ENCODE results near the gene AEBP2. TPM values are rescaled to one million over a fixed set of nuclear protein-coding genes. Genes with fewer than 3 reads are reported as not detected.
A peak's percentile ranks its signal among the peaks of the same experiment; 100 is the strongest.

Gene AEBP2
- total RNA-seq, 2 donors from 2014 or later, result 50.0 to 52.7 TPM

DNA sequence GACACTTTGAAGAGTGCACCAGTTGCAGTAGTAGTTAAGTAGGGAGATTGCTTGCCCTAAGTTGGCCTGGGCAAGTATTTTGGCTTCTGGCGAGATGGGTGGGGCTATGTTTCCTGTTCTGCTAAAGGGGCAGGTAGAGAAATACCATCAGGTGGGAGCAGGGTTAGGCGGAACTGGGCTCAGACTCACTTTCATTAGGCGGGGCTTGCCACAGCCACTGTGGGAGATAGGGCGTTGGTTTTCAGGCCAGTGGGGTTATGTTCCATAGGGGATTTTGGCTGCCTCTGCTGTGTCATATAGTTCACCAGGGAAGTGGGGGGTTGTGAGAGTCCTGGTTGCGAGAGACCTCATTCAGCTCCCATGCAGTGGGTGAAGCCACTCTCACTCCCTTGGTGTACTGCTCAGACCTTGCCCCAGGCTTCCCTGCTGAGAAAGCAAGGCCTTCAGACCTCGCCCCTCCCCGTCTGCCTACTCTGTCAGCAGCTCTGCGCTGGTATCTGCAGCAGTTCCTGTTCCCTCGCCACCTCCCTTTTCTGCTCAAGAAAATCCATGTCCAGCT, 43.3 kb downstream of the AEBP2 start:
- H3K9me3 ChIP-seq (ENCODE audit: control insufficient read depth, low read length, poor library complexity, severe bottlenecking), result no peaks in the 10 kb centered on the region
- Mint-ChIP-seq H3K4me1 (peaks cover 50% of the 10 kb centered on the region), H3K27ac (peak overlapping the region; percentile 96), H3K27me3 (no peaks in the 10 kb centered on the region), H3K36me3 (ENCODE audit: low read depth) (peaks cover 5% of the 10 kb centered on the region), H3K4me3 (peak overlapping the region; percentile 86)
- DNase-seq (peak; percentile 22 to 35 (median 25)), ATAC-seq (peak; percentile 81)

DNA sequence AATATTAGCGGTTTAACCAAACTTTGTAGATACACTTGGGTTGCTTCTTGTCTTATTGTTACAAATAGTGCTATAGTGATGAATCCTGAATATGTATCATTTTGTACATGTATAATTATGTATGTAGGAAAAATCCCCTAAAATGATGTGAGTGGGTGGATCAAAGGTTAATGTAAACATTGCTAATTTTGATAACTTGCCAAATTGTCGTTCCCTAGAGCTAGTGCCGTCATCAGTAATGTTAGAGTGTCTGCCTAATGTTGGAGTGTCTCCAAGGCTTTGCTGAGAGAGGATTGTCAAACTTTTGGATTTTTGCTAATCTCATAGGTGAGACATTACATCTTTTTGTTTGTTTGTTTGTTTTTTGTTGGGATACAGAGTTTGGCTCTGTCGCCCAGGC, 44.4 kb downstream of the AEBP2 start:
- peaks cover 49% of the 10 kb centered on the region for H3K4me1 Mint-ChIP-seq
- no peaks in the 10 kb centered on the region for H3K9me3 ChIP-seq (ENCODE audit: control insufficient read depth, low read length, poor library complexity, severe bottlenecking)
- peak overlapping the region; percentile 86 for H3K4me3 Mint-ChIP-seq
- peak overlapping the region; percentile 96 for H3K27ac Mint-ChIP-seq
- ATAC-seq (no peak), DNase-seq (no peak)
- peaks cover 2% of the 10 kb centered on the region for H3K36me3 Mint-ChIP-seq (ENCODE audit: low read depth)
- H3K27me3 Mint-ChIP-seq, result no peaks in the 10 kb centered on the region

DNA sequence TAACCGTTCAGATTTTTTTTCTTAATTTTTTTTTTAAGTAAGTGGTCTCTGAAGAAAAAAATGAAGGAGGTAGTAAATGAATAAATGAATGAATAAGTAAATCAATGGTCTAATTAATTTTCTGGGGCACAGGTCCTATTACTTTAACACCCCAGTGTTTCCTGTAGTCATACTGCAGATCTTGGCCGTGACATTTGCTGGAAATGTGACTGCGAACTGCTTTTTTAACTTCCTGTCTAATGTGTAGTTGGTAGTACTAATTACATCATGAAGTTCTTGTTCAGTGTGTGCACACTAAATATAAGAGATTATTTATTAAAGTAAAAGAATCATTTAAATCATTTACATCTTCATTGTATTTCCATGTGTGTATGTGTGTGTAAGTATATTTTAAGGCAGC, 45.4 kb downstream of the AEBP2 start:
- ATAC-seq, result no peak
- Mint-ChIP-seq H3K27me3 (no peaks in the 10 kb centered on the region), H3K4me1 (peaks cover 49% of the 10 kb centered on the region), H3K4me3 (no peak overlapping the region), H3K36me3 (ENCODE audit: low read depth) (peaks cover 2% of the 10 kb centered on the region), H3K27ac (peak overlapping the region; percentile 96)
- no peaks in the 10 kb centered on the region for H3K9me3 ChIP-seq (ENCODE audit: control insufficient read depth, low read length, poor library complexity, severe bottlenecking)
- no peak for DNase-seq

DNA sequence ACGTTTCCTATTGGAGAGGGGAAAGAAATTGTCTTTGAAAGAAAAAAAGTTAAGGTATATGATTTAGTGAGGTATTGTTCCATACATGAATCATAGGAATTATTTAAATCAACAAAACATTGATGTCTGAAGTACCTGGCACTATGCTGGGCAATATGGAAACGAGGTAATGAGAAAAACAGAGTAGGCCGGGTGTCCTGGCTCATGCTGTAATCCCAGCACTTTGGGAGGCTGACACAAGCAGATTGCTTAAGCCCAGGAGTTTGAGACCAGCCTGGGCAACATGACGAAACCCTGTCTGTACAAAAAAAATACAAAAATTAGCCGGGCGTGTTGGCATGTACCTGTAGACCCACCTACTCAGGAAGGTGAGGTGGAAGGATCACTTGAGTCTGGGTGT, 45.9 kb downstream of the AEBP2 start:
- Mint-ChIP-seq H3K27ac (peak overlapping the region; percentile 96), H3K27me3 (no peaks in the 10 kb centered on the region), H3K4me1 (peaks cover 49% of the 10 kb centered on the region), H3K4me3 (peak overlapping the region; percentile 74), H3K36me3 (ENCODE audit: low read depth) (peaks cover 2% of the 10 kb centered on the region)
- DNase-seq (no peak), ATAC-seq (no peak)
- H3K9me3 ChIP-seq (ENCODE audit: control insufficient read depth, low read length, poor library complexity, severe bottlenecking), result no peaks in the 10 kb centered on the region

DNA sequence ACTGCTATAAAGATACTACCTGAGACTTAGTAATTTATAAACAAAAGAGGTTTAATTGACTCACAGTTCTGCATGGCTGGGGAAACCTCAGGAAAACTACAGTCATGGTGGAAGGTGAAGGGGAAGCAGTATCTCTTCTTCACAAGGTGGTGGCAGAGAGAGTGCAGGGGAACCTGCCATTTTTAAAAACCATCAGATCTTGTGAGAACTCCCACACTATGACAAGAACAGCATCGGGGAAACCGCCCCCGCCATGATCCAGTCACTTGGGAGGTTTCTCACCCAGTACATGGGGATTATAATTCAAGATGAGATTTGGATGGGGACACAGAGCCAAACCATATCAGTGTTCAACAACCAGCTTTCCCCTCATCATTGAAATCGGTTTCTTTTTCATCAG, 49.9 kb downstream of the AEBP2 start:
- no peak overlapping the region for H3K4me3 Mint-ChIP-seq

DNA sequence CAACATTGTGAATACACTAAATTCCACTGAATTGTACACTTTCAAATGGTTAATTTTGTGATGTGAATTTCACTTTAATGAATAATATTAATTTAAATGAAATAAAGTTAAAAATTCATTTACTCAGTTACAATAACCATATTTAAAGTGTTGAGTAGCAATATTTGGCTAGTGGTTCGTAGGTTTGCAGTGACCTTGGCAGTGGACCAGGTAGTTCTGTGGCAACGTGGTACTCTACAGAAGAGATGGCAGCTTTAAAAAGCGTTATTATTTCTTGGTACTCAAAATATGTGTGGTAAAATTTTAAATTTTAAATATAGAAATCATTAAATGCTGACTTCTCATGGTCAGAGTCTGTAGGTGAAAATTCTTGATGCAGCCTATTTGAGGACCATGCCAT, 51.6 kb downstream of the AEBP2 start:
- ATAC-seq (no peak), DNase-seq (no peak)
- H3K36me3 Mint-ChIP-seq (ENCODE audit: low read depth), result peaks cover 2% of the 10 kb centered on the region
- no peaks in the 10 kb centered on the region for H3K27me3 Mint-ChIP-seq
- no peak overlapping the region for H3K27ac Mint-ChIP-seq
- H3K4me1 Mint-ChIP-seq, result peaks cover 23% of the 10 kb centered on the region
- no peak overlapping the region for H3K4me3 Mint-ChIP-seq
- H3K9me3 ChIP-seq (ENCODE audit: control insufficient read depth, low read length, poor library complexity, severe bottlenecking), result no peaks in the 10 kb centered on the region

More for the DNA sequence above, 49.9 kb downstream of the AEBP2 start:
- ATAC-seq (no peak), DNase-seq (no peak)
- Mint-ChIP-seq H3K36me3 (ENCODE audit: low read depth) (peaks cover 2% of the 10 kb centered on the region), H3K27me3 (no peaks in the 10 kb centered on the region), H3K27ac (no peak overlapping the region), H3K4me1 (peaks cover 33% of the 10 kb centered on the region)
- no peaks in the 10 kb centered on the region for H3K9me3 ChIP-seq (ENCODE audit: control insufficient read depth, low read length, poor library complexity, severe bottlenecking)

DNA sequence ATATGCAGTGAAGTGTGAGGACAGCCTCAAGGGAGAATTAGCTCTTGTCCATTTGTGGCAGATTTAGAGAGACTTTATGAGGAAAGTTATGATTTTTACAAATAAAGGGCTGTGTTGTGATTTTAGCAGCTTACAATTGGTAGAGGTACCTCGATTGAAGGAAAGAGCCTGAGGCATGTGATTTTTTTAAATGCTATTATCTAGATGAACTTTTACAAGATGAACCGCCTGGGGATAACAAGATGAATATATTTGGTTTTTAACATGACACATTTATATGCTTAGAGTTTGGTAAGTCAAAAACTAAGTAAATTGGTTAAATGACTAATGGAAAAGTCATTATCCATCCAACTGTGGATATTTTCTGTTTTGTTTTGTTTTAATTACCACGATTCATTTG, 52.6 kb downstream of the AEBP2 start:
- Mint-ChIP-seq H3K36me3 (ENCODE audit: low read depth) (peaks cover under 1% of the 10 kb centered on the region), H3K4me3 (no peak overlapping the region), H3K27ac (no peak overlapping the region), H3K4me1 (peaks cover 16% of the 10 kb centered on the region), H3K27me3 (no peaks in the 10 kb centered on the region)
- no peaks in the 10 kb centered on the region for H3K9me3 ChIP-seq (ENCODE audit: control insufficient read depth, low read length, poor library complexity, severe bottlenecking)
- DNase-seq (no peak), ATAC-seq (no peak)

DNA sequence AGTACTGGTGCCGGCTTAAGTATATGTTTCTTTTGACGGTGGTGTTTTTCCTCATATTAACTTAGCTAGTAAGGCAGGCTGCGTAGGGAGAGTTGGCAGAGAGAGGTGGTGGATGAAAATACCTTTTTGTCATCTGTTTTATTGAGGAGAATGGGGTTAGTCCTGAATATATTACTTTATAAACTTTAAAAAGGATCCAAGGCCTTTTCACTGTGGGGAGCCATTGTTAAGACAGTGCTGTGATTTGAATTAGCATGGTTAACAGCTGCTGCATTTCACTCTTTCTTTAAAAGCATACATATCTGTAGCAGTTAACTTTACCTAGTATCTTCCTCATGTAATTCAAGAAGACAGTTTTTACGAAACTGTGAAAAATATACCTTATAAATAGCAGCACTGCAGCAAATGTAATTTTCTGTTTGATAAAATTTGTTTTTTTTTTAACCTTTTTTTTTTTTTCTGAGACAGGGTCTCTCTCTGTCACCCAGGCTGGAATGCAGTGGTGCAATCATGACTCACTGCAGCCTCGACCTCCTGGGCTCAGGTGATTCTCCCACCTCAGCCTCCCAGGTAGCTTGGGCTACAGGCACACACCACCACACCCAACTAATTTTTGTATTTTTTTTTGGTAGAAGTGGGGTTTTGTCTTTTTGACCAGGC, 57.1 kb downstream of the AEBP2 start:
- H3K36me3 Mint-ChIP-seq (ENCODE audit: low read depth), result peaks cover 2% of the 10 kb centered on the region
- H3K27ac Mint-ChIP-seq, result peak overlapping the region; percentile 19

DNA sequence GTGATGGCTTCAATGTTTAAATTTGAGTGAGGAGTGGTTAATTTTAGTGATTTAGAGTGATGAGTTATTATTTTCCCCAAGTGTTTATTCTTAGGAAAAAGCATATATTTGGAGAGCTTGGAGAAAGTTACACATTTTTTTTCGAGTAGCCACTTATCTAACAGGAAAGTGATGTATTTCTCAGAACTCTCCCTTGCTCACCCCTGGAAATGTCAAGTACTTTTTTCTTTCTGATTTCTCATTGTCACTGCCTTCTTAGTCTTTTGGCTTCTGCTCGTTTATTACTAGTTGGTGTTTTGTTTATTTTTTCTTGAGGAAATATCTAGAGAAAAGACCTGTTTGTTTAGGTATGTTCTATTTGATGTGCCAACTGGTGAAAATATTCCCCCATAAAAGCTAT, 58.8 kb downstream of the AEBP2 start:
- no peak for ATAC-seq

More for the DNA sequence above, 57.1 kb downstream of the AEBP2 start:
- Mint-ChIP-seq H3K27me3 (no peaks in the 10 kb centered on the region), H3K4me1 (peaks cover 18% of the 10 kb centered on the region), H3K4me3 (no peak overlapping the region)
- DNase-seq (no peak), ATAC-seq (no peak)
- no peaks in the 10 kb centered on the region for H3K9me3 ChIP-seq (ENCODE audit: control insufficient read depth, low read length, poor library complexity, severe bottlenecking)

DNA sequence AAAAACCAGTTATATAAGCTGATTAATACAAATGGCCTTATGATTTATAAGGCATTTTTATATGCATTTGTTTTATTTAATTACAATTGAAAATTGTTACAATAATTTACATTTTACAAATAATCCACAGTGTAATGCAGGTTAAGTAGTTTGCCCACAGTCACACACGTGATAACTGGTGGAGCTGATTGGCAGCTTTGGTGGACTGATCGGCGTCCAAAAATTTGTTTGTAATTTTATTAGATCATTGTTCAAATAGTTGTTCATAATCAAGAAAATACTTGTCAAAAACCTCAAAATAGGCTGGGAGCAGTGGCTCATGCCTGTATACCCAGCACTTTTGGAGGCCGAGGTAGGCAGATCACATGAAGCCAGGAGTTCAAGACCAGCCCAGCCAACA, 59.7 kb downstream of the AEBP2 start:
- H3K9me3 ChIP-seq (ENCODE audit: control insufficient read depth, low read length, poor library complexity, severe bottlenecking), result no peaks in the 10 kb centered on the region
- no peak overlapping the region for H3K27ac Mint-ChIP-seq
- DNase-seq, result no peak
- H3K4me1 Mint-ChIP-seq, result peaks cover 14% of the 10 kb centered on the region
- peaks cover 2% of the 10 kb centered on the region for H3K36me3 Mint-ChIP-seq (ENCODE audit: low read depth)
- ATAC-seq, result no peak
- H3K4me3 Mint-ChIP-seq, result no peak overlapping the region
- no peaks in the 10 kb centered on the region for H3K27me3 Mint-ChIP-seq

More for the DNA sequence above, 58.8 kb downstream of the AEBP2 start:
- no peaks in the 10 kb centered on the region for H3K27me3 Mint-ChIP-seq
- peaks cover 14% of the 10 kb centered on the region for H3K4me1 Mint-ChIP-seq
- H3K4me3 Mint-ChIP-seq, result no peak overlapping the region
- H3K36me3 Mint-ChIP-seq (ENCODE audit: low read depth), result peaks cover 2% of the 10 kb centered on the region
- no peak for DNase-seq
- H3K27ac Mint-ChIP-seq, result peak overlapping the region; percentile 81
- H3K9me3 ChIP-seq (ENCODE audit: control insufficient read depth, low read length, poor library complexity, severe bottlenecking), result no peaks in the 10 kb centered on the region

DNA sequence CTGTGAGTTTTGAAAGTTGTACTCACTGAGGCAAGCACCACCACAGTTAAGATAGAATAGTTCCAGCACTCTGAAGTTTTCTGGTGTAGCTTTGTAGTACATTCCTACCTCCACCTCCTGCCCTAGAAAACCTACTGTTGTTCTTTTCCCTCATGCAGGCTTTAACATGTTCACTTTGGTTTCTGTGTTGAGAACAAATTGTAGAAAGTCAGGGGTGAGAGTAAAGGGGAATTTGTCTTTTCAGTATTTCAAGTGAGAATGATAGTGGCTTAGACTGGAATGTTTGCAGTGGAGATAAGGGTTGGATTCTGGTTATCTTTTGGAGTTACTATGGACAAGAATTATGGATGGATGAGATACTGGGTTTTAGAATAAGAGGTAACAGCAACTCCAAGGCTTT, 67.2 kb downstream of the AEBP2 start:
- ATAC-seq (no peak), DNase-seq (no peak)
- no peak overlapping the region for H3K4me3 Mint-ChIP-seq
- H3K27me3 Mint-ChIP-seq, result no peaks in the 10 kb centered on the region
- H3K4me1 Mint-ChIP-seq, result peaks cover 39% of the 10 kb centered on the region
- H3K27ac Mint-ChIP-seq, result peak overlapping the region; percentile 91
- peaks cover 14% of the 10 kb centered on the region for H3K36me3 Mint-ChIP-seq (ENCODE audit: low read depth)
- H3K9me3 ChIP-seq (ENCODE audit: control insufficient read depth, low read length, poor library complexity, severe bottlenecking), result no peaks in the 10 kb centered on the region

DNA sequence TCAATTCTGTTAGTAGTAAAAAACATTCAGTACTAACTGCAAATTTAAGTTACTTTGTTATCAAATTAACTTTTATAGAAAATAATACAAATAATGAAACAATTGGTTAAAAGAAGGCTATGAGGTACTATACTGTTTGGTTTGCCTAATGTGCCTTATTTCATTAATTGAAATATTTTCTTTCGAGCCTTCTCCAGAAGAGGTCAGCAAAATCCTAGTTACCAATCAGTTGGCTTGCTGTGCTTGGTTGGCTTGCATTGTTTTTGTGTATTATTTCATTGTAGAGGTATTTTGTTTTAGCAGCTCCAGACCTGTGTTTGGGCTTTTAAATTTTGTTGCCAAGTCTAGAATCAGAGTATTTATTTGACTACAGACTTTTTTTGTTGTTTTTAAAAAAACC, 68.5 kb downstream of the AEBP2 start:
- DNase-seq (no peak), ATAC-seq (no peak)
- H3K4me1 Mint-ChIP-seq, result peaks cover 40% of the 10 kb centered on the region
- no peaks in the 10 kb centered on the region for H3K9me3 ChIP-seq (ENCODE audit: control insufficient read depth, low read length, poor library complexity, severe bottlenecking)
- peaks cover 14% of the 10 kb centered on the region for H3K36me3 Mint-ChIP-seq (ENCODE audit: low read depth)
- H3K27me3 Mint-ChIP-seq, result no peaks in the 10 kb centered on the region
- no peak overlapping the region for H3K4me3 Mint-ChIP-seq
- H3K27ac Mint-ChIP-seq, result peak overlapping the region; percentile 91

DNA sequence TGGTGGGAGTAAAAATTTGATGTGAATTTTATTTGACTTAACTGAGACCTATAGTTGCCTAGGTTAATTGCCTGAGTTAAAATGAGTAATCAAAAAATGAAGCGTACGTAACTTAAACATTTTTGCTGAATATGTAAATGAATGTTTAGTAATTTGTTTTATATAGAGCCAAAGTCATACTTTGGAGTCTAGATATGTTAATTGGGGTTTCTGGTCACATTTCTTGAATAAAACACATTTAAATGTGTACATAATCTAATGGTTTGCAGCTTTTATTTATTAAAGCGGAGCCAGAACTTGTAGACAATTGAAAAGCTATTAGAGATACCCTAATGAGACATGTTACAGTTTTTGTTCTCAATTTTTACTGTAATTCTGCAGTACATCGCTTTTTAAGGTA, 71.2 kb downstream of the AEBP2 start:
- H3K27me3 Mint-ChIP-seq, result no peaks in the 10 kb centered on the region
- ATAC-seq (no peak), DNase-seq (no peak)
- H3K36me3 Mint-ChIP-seq (ENCODE audit: low read depth), result peaks cover 8% of the 10 kb centered on the region
- peaks cover 27% of the 10 kb centered on the region for H3K4me1 Mint-ChIP-seq
- no peak overlapping the region for H3K27ac Mint-ChIP-seq
- H3K9me3 ChIP-seq (ENCODE audit: control insufficient read depth, low read length, poor library complexity, severe bottlenecking), result no peaks in the 10 kb centered on the region
- H3K4me3 Mint-ChIP-seq, result no peak overlapping the region

DNA sequence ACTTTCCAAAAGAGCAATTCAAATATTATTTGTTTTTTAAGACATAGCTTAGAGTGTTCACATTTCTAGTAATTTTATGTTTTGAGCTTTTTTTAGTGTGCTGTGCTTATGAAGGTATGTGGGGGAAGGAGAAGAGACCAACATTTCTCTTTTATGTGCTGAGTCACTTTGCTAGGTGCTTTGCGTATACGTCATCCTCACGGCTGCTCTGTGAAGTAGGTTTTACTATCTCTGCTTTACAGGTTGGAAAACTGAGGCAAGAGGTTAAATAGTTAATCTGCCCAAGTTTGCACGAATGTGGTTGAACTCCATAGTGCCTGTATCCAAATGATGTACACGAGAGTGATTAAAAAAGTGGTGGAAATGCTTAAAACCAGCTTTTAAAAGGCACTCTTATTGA, 75.9 kb downstream of the AEBP2 start:
- Mint-ChIP-seq H3K27me3 (no peaks in the 10 kb centered on the region), H3K4me3 (no peak overlapping the region), H3K27ac (peak overlapping the region; percentile 21), H3K36me3 (ENCODE audit: low read depth) (no peaks in the 10 kb centered on the region), H3K4me1 (peaks cover 6% of the 10 kb centered on the region)
- DNase-seq (no peak), ATAC-seq (no peak)
- H3K9me3 ChIP-seq (ENCODE audit: control insufficient read depth, low read length, poor library complexity, severe bottlenecking), result no peaks in the 10 kb centered on the region
